Right cardiac atrium (tissue), 5 donors: ENCODE measurements around the gene CCT5. TPM values are rescaled to one million over a fixed set of nuclear protein-coding genes. Genes with fewer than 3 reads are reported as not detected.

Source experiments
- ATAC-seq, 2 donors: fragments of 200-7000 bp; cut with Tn5 transposase; one replicate each; pipeline versions ENCODE4 v1.8.0 to v1.9.1; 2020; ENCODE audit warnings: moderate library complexity in 2 of 2, mild to moderate bottlenecking in 1 of 2
- DNase-seq, 3 donors: peaks; one replicate each; pipeline ENCODE4 v3.0.0-alpha.2; 2020
- H3K27ac ChIP-seq: one replicate; pipeline ENCODE4 v1.5.1; 2013; ENCODE audit warnings: mild to moderate bottlenecking, low read length, control low read depth, moderate library complexity
- H3K27me3 ChIP-seq: one replicate; pipeline ENCODE4 v1.6.1; 2013; ENCODE audit not compliant: control insufficient read depth, insufficient read depth
- H3K4me1 ChIP-seq: one replicate; pipeline ENCODE4 v1.6.1; 2013; ENCODE audit warnings: low read length; ENCODE audit not compliant: control insufficient read depth, insufficient read depth
- H3K4me3 ChIP-seq: one replicate; pipeline ENCODE4 v1.5.1; 2013; ENCODE audit warnings: low read length, control low read depth
- H3K9me3 ChIP-seq: one replicate; pipeline ENCODE4 v1.6.1; 2013; ENCODE audit warnings: low read length; ENCODE audit not compliant: control insufficient read depth
- WGBS: extraction: QIAGEN DNeasy Blood & Tissue Kit; methylation state at CpG from one replicate; pipeline ENCODE4 v1.1.7; 2013; 5-methylcytosine and 5-hydroxymethylcytosine counted together
- intact Hi-C, 4 donors: fragments of 100-400 bp; cut with DNase I; formaldehyde crosslinking; loops; one replicate each; pipeline versions ENCODE4 v1.11.0 to v1.14.0; 2022 to 2023
- polyA plus RNA-seq: library from polyadenylated mRNA; stranded (reverse); fragments of 200-250 nt; gene quantifications from one replicate; pipeline ENCODE4 v1.2.3, GENCODE V29; 2013
- total RNA-seq, 4 donors: library from RNA; stranded (reverse); fragmentation: NEBNext Ultra II Directional; extraction: Animal tissue kit (Norgen Biotek cat#: 25700); gene quantifications; one replicate each; pipeline ENCODE4 v1.2.1, GENCODE V29; 2021
- donor health status: healthy with polysubstance abuse.
- donor health status: DM: no; HTN: yes; CAD: no.
- donor health status: DM: no; HTN: no; CAD: no.
- donor health status: DM: no; HTN: yes; CAD: no; lungs with severe emphysema.
- donor health status: DM: yes; HTN: yes; CAD: no.

CCT5 gene
- total and polyA plus RNA-seq, 5 donors = 84.0 to 103 (median 98.9) TPM

GRCh38 chr5:10315201-10315600 lies 65.1 kb downstream of the CCT5 start:
- WGBS = 77% methylated on average over 5 of the region's 5 CpGs
- intact Hi-C loops = no loop called here

More at GRCh38 chr5:10315201-10315600, 65.1 kb downstream of the CCT5 start:
- no peaks in the 10 kb centered on the region for H3K4me1 ChIP-seq
- peaks cover 8% of the 10 kb centered on the region for H3K9me3 ChIP-seq
- ATAC-seq (peak in 1 of 2 donors; percentile 22), DNase-seq (no peak)
- no peaks in the 10 kb centered on the region for H3K27me3 ChIP-seq
- no peak overlapping the region for H3K27ac ChIP-seq
- no peak overlapping the region for H3K4me3 ChIP-seq

Other genes starting within 250 kb of the CCT5 start
- gene ATPSCKMT, start 392 bp upstream of the CCT5 start, total RNA-seq = 10 to 100 TPM; 11.5 to 25.2 (median 15.4) TPM
- 15.7 TPM for gene ATPSCKMT, start 392 bp upstream of the CCT5 start, polyA plus RNA-seq
- gene CMBL, start 57.6 kb downstream of the CCT5 start, total RNA-seq = 10 to 100 TPM; 30.2 to 55.3 (median 49.5) TPM
- 39.9 TPM for gene CMBL, start 57.6 kb downstream of the CCT5 start, polyA plus RNA-seq
- gene MARCHF6, start 103.4 kb downstream of the CCT5 start, total RNA-seq = 100 to 1,000 TPM; 168 to 186 (median 183) TPM
- 75.7 TPM for gene MARCHF6, start 103.4 kb downstream of the CCT5 start, polyA plus RNA-seq
- gene ROPN1L, start 191.6 kb downstream of the CCT5 start, total RNA-seq = 1 to 10 TPM in 2 of 4 donors, under 1 TPM in 2; 0.78 to 1.5 (median 1.1) TPM
- gene ROPN1L, start 191.6 kb downstream of the CCT5 start, polyA plus RNA-seq = 0.93 TPM